A549 treated with AZD9567 at 1 μM for 4 hours (cell line): ENCODE data around the gene ETFB. TPM values are rescaled to one million over a fixed set of nuclear protein-coding genes. Genes with fewer than 3 reads are reported as not detected.

ENCODE experiments used
- total RNA-seq: library from RNA; stranded (reverse); fragments of 200-300 nt; extraction: Qiagen RNA extraction; gene quantifications from 5 replicates; pipeline ENCODE4 v1.2.3, GENCODE V29; 2022; ENCODE audit not compliant: insufficient read depth

The ETFB gene
- total RNA-seq, result 222 to 246 TPM (median 231 TPM) in 5 replicates

DNA sequence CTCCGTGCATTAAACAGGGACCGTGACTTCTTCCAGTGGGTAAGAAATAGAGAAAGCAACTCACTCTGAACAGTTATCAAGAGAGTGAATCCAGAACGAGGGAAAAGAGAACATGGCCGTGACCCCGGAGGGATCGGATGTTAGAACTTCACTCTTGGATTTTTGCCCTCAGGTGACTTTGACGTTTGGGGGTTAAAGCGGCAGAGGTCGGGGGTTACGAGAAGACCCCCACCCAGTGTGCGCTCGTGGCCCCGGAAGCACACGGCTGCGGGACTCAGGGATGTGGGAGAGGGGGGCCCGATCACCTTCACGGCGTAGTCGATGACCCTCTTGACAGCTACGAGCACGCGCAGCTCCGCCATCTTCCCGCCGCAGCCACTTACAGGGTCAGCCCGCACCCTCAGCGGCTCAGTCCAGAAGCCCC, at the start of gene ETFB:
ETFB (minus strand) TSS at position 424 of the 424 bp plus-strand sequence; CDS start at position 362, 62 bp downstream.

DNA sequence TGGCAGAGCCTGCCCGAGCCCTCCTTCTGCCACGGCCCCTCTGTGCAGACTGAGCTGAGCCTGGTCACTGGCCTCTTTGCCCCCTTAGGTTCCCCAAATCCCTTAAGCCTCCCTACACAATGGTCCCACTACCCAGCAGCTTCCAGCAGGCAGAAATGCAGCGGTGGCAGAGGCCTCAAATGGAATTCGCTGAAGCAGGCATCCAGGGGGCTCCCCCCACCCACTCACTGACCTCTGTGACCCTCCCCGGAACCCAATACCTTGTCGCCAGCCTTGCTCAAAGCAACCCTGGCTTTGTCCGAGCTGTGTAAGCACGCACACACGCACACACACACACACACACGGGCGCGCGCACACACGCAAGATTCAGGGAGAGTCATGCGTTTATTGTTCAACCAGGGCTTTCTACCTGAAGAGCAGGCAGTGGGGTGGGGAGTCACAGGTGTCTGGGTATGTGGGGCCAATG, 21.8 kb upstream of the ETFB start, which contains the start of gene LIM2:
LIM2 (minus strand) TSS at position 51 of the 466 bp plus-strand sequence. CDS start 531 bp downstream, outside the sequence.

DNA sequence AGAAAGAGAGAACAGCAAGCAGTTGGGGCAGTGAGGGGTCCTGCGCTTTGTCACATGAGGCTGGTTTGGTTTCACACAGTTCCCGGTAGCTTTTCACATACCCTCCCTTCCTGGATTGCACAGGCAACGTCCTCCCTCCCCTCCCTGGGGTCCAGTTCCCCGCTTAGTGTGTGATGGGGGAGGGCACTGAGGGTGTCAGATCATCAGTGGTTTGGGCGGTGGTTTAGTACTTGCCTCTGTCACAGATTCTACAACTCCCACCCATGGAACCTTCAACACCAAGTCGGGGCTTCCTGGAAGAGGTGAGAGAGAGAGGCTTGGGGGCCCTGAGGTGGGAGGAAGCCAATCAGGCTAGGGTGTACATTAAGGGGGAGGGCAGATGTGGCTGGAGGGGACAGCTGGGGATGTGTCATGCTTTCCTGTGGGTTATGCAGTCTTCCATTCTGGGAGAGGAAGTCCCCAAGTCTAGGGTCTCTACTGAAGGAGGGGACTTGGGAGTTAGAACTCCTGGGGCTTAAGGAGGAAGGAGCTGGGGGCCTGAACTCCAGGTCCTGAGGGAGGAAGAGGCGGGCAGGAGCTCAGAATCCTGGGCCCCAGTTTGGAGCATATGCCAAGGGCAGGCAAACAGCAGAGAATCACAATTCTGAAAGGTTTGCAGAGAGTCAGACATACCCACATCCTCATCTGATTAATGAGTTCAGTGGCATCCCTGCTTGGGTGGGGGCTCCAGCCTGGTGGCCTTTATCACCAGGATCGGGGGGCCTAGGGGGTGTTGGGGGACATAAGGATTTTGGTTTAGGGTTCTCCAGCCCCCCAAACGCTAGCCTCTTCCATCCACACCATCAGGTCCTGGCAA, 6.7 kb upstream of the ETFB start, which contains the start of gene NKG7:
NKG7 (minus strand) TSS at position 6 of the 856 bp plus-strand sequence. CDS start 119 bp downstream, outside the sequence.

DNA sequence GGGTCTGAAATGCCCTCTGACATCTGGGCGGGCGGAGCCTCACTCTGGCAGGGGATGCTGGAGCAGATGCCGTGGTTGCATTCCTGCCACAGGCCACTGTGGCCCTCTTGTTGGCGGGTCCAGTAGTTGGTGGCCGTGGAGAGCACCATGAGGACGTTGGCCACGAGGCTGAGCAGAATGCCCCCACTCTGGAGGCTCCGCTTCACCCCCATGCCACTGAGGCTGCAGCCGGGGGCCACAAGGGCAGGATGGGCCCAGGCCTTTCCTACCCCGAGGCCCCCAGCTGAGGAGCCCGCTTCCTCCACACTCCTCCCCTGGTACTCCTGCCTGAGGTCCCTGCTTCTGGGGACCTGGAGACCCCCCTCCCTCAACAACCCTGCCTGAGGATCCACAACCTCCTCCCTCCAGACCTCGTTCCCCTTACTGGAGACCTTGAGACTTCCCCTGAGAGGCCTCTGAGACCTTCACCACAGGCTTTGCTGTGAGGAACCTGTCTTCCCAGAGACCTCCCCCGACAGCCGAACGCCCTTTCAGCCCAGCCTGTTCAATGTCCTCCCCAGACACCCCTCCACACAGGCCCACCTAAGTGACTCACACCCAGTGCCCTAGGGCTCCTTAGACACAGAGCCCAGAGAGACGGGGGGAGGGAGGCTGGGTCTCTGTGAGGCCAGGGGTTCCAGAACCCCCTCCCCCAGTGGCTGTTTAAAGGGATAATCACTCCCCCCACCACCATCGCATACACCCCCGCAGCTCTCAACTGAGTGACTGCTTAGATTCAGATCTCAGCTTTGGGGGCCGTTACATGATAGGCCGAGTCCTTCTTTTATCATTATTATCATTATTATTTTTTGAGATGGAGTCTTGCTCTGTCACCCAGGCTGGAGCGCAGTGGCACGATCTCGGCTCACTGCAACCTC, 2.4 kb upstream of the ETFB start, which contains the start of gene CLDND2:
CLDND2 (minus strand) TSS at position 638 of the 917 bp plus-strand sequence; CDS start at position 212, 426 bp downstream.

DNA sequence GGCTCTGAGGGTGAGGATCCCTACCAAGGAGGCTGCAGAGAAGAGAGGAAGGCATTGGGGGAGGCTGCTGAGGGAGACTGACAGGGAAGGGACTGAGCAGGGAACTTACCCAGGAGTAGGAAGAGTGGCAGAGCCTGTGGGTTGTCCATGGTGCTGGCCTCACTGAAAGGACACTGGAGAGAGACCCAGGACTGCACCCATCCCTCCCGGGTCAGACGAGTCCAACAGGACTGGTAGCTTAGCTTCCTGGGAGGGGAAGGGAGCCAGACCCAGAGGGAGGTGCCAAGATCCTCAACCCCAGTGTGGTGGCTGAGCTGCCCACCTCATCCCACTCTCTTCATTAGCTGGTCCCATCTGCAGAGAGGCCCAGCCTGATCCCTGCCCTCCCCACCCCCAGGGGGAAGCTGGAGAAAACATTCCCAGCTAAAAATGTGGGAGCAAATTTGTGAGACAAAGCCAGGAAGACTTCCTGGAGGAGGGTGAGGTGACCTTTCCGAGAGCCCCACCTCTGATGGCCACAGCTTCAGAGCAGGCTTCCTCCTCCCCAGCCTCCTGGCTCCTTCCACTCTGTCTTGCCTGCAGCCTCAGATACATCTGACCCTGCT, 24.1 kb downstream of the ETFB start, which contains the start of gene VSIG10L:
VSIG10L (minus strand) TSS at position 164 of the 605 bp plus-strand sequence; CDS start at position 149, 15 bp downstream.

DNA sequence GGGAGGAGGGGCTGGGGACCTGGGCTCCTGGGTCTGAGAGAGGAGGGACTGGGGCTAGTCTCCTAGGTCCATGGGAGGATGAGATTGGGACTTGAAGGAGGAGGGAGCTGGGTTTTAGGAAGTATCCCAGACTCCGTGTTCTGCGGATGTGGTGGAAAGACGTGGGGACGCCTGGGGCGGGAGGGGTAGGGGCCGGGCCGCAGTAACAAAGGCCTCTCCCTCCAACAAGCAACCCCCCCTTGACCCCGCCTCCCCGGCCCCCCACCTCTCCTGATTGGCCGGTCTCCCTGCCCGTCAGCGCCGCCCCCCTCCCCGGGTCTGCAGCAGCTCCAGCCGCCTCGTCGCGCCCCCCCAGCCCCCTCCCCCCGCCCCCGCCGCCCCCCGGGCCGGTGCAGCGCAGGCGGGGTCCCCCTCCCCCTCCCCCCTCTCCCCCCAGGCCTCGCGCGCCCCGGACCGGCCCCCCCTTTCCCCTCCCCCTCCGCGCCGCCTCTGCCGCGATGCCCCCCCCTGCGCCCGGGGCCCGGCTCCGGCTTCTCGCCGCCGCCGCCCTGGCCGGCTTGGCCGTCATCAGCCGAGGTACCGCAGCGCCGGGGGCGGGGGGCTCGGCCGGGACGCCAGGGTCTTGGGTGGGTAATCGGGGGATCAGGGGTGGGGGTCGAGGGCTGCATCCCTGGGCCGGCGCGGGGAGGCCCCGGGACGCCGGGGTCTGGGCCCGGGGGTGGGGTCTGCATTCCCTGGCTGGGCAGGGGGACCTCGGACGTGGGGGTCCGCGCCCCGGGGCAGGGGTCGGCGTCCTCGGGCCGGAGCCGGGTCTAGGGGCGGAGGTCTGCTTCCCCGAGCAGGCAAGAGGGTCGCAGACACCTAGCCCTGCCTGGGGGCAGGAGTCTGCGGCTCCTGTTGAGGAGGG, 54.6 kb downstream of the ETFB start, which contains the start of gene IGLON5:
IGLON5 (plus strand) TSS at position 294 of the 907 bp plus-strand sequence; CDS start at position 498, 204 bp downstream.

Other genes starting within 250 kb of the ETFB start
- 0.05 TPM in 1 of 5 replicates, not detected in the others for gene SIGLEC9, start 241.5 kb downstream of the ETFB start, total RNA-seq
- gene SIGLEC7, start 224.1 kb downstream of the ETFB start, total RNA-seq, result not detected in 5 replicates
- 0.10 to 0.16 TPM in 2 of 5 replicates, not detected in the others for gene CD33, start 141.3 kb downstream of the ETFB start, total RNA-seq
- not detected in 5 replicates for gene SIGLECL1, start 115.3 kb downstream of the ETFB start, total RNA-seq
- 0.03 to 0.07 TPM (median 0.06 TPM) in 3 of 5 replicates, not detected in the others for gene IGLON5, start 54.7 kb downstream of the ETFB start, total RNA-seq
- 8.6 to 13.5 TPM (median 11.6 TPM) in 5 replicates for gene VSIG10L, start 24.2 kb downstream of the ETFB start, total RNA-seq
- gene CLDND2, start 2.6 kb upstream of the ETFB start, total RNA-seq, result 7.0 to 13.3 TPM (median 11.1 TPM) in 5 replicates
- gene NKG7, start 6.3 kb upstream of the ETFB start, total RNA-seq, result not detected in 5 replicates
- not detected in 5 replicates for gene LIM2, start 21.6 kb upstream of the ETFB start, total RNA-seq
- gene C19orf84, start 24.2 kb upstream of the ETFB start, total RNA-seq, result not detected in 5 replicates
- gene SIGLEC10, start 51.3 kb upstream of the ETFB start, total RNA-seq, result 0.03 TPM in 1 of 5 replicates, not detected in the others
- not detected in 5 replicates for gene SIGLEC8, start 92.1 kb upstream of the ETFB start, total RNA-seq
- not detected in 5 replicates for gene CEACAM18, start 112.2 kb upstream of the ETFB start, total RNA-seq
- not detected in 5 replicates for gene SIGLEC12, start 135.4 kb upstream of the ETFB start, total RNA-seq
- not detected in 5 replicates for gene SIGLEC6, start 165.3 kb upstream of the ETFB start, total RNA-seq
- gene ZNF175, start 204.9 kb upstream of the ETFB start, total RNA-seq, result 2.8 to 5.4 TPM (median 4.2 TPM) in 5 replicates